ENCODE measurements around the gene COPS7B.
A peak's percentile ranks its signal among the peaks of the same experiment; 100 is the strongest.

- TF ChIP-seq CTCF (IDR thresholded peaks at IDR 0.05) = peak; percentile 88
- no peak for TF ChIP-seq POLR2AphosphoS5 (IDR thresholded peaks at IDR 0.05; ENCODE audit: low read depth, low read length)
- no peak for TF ChIP-seq TCF7L2 (IDR thresholded peaks at IDR 0.05; ENCODE audit: low read depth, low read length)
Measured at GRCh38 chr2:231800493-231801091, 14.3 kb downstream of the COPS7B start.

All from Panc1 (cell line).